ENCODE results near the gene EEFSEC.

Gene EEFSEC

DNA sequence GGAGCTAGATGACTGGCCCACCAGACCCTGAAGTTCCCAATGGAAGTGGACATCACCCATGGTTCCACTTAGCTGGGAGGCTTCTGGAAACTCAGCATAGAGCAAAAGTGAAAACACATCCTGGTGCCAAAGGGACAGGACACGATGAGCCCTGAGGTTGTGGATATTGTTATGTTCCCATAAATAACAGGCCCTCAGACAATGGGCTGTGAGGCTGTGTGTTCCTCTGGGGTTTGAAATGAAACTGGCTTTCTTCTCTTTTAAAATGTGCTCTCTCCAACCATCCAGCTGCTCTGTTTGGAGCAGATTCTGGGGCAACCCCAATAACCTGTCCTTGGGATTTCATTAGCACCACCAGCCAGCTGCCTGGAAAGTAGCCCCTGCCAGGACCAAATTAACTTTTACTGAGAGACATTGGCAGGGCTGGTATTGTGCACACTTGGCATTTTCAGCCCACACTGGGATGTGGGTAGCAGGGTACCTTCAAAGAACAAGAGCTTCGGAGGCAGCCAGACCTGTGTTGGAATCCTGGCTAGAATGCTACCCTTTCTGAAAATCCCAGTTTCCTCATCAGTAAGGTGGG is 215.9 kb downstream of the EEFSEC start:
- no peak for DNase-seq (ENCODE audit: low spot score)

DNA sequence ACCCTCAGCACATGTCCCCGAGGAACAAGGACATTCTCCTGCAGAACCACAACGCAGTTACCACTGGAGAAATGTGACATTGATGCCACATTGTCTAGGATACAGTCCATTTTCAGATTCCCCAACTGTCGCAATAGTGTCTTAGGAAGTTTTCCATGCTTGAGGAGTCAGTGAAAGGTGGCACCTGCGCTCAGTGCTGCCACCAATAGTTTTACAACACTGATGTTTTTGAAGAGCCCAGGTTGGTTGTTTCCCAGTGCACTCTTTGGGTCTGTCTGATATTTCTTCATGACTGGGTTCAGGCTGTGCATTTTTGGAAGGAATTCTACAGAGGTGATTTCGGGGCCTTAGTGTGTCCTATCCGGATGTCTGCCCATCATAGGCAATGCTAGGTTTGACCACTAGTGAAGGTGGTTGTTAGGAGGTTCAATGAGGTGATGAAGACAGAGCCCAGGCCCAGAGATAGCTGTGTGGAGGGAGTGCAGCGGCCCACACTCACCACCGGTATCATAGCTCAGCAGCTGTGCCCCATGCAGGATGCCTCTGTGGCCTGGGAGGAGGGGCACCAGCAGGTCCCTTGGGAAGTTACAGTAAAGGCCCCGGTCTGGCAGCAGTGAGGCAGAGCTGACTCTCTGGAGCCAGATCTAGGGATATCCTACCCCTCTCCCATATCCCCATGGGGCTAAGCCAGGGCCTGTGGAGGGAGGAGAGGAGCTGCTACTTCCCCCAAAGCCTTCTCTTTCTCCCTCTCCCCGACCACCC is 216.8 kb downstream of the EEFSEC start:
- DNase-seq (ENCODE audit: low spot score): no peak

DNA sequence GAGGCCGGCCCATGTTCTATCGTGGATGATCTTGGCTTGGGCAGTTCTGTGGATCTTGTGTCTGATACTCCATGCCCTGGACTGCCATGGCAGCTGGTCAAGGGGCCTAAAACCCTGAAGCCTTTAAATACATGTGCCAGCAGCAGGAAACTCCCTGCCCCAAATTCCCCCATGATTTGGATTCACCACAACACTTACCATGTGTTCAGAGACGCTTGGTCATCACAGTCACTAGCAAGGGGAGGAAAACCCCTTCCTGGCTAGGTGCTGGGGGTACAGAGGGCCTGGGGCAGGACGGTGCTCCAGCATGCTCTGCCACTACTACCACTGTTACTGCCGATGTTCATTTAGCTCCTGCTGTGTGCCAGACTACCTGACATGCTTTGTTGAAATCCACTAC is 219.0 kb downstream of the EEFSEC start:
- no peak for DNase-seq (ENCODE audit: low spot score)

DNA sequence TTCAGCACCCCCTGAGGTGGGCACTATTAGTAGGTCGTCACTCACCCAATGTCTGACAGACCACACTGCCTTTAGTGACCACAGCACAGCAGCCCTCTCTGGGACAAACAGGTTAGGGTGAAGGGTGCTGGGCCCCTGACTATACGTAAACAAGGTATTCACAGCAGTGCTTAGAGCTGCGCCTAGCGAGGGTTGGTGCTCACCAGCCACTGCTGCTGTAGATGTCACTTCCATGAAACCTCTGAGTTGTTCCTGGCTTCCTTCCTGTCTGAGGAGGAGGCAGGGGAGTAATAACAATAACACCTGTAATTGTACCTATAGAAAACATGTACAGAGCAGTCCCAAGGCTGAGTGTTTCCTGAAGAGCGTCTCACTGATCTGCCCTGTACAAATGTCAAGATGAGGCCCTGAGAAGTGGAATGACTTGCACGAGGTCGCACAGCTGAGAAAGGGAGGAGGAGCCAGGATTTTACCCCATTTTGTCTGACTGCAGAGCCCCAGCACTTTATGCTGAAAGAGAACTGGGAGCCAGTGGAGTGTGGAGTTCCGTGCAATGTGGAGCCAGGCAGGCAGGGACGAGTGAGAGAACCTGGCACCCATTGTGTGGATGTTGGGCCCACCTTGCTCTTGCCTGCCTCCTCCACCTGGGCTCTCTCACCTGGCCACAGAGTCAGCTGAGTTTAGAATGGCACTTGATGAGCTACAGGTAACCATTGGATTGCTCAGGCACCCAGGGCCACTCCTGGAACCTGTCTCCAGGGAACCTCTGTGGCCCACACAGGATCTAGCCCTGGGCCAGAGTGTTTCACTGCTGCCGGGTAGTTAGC is 219.6 kb downstream of the EEFSEC start:
- DNase-seq (ENCODE audit: low spot score): no peak

DNA sequence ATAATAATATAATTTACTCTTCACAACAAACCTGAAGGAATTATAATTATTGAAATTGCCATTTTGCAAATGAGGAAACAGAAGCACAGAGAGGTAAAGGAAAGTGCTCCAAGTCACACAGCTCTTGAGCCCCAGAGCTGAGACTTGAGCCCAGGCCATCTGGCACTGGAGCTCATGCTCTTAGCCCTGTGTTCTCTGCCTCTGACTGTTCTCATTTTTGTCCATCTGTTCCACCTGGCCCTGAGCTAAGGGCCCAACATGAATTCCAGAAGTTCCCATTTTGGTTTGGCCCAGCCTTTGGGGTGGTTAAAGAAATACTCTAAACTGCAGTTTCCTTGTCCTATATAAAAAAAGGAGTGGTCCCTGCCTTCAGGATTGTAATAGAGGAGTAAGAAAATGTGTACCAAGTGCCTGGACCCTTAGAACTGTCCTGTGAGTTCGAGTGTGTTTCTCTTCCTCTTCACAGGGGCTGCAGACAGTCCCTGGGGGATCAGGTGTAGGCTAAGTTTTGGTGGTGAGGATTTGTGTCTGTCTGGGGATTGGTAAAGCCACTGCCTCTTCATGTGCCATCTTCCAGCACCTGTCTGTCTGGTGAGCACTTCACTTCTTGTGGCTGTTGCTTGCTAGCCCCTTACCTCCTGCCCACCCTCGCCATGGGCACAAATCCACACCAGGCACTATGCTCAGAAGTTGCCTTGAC is 221.6 kb downstream of the EEFSEC start:
- no peak for DNase-seq (ENCODE audit: low spot score)

DNA sequence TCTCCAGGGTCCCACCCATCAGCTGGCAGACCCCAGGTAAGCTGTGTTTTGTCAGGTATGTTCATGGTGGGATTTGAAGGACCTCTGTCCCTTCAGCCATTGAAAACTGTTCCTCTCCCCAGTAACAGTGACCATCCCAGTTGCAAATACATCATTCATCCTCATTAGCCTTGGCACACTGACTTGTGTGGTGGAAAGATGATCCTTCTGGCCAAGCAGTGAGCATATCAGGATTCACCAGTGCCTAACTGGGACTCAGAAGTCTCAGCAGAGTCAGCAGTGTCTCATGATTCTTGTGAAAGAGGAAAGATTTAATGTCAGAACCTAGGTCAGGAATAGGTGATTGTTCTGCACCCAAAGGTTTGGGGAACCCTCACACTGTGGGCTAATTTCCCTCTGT is 223.2 kb downstream of the EEFSEC start:
- no peak for DNase-seq (ENCODE audit: low spot score)

DNA sequence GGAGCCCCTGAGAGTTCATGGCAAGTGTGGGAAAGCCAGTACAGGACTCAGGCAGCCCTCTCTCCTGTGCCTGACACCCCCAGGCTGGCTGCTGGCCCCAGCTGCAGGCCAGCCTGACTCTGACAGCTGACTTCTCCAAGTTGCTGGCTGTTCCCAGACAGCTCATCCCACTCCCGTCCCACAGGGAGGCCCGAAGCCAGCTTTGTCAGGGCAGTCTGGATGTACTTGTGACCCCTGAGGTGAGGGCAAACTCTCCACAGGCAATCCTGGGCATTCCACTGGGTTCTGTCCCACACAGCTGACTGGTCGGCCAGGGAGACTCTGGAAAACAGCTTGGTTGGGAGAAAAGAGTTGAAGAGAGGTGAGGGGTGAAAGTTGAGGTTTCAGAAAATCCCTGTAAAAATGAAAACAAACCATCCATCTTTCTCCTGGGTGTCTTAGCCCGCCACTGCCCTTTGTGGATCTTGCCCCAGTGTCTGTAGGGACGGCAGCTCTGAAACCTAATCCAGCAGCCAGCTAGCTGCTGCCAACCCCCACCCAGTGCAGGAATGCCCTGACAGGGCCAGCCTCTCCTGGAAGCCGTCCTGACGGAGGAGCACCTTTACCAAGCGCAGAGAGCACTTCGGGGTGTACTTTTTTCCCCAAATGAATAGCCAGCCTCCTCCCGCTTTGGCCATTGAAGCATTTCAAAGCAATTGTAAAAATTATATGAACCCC is 225.5 kb downstream of the EEFSEC start:
- no peak for DNase-seq (ENCODE audit: low spot score)

DNA sequence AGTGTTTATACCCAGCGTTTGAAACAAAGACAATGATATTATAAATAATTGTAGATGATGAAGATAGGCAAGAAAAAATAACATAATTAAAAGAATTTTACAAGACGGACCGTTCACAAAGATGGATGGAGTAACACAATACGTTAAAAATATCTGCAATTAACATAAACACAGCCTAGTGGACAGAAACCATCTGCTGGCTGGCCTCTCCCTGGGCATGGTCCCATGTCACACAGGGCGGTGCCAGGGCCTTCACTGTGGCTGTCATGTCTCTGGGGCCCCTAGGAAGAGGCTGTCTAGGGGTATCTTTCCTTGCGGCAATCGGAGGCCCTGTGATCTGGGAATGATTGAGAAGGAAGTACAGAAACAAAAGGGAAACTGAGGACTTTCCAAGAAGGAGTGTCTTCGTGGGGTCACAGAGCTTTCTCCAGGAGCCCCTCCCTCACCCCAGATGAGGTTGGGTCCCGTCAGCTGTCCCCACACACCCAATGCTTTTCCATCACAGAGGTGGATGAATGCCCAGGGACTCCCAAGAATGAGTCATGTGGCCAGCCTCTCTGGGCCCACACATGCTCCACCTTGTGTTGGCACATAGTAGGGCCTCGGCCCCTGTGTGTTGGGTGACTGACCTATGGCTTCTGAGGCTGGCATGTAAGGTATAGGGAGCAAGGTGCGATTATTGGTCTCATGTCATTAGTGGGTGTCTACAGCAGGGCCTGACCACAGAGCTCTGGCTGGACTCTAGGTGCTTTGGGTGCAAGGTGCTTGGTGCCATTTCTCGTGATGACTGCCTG is 226.3 kb downstream of the EEFSEC start:
- DNase-seq (ENCODE audit: low spot score): no peak

DNA sequence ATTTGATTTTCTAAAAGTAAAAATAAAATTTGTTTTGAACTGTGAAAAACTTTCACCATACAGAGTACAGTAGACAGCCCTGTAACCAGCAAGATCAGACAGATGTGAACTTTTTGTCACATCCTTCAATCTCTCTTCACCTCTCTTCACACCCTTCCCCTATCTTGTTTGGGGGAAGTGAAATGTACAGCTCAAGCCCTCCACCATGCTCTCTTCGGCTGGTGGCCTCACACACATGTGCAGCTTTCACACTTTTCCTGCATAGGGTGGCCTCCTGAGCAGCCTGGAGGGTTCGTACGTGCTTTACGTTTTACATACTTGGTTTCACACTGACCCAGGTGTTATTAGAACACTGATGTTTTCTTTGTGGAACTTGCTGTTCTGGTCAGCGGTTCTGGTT is 227.0 kb downstream of the EEFSEC start:
- no peak for DNase-seq (ENCODE audit: low spot score)

DNA sequence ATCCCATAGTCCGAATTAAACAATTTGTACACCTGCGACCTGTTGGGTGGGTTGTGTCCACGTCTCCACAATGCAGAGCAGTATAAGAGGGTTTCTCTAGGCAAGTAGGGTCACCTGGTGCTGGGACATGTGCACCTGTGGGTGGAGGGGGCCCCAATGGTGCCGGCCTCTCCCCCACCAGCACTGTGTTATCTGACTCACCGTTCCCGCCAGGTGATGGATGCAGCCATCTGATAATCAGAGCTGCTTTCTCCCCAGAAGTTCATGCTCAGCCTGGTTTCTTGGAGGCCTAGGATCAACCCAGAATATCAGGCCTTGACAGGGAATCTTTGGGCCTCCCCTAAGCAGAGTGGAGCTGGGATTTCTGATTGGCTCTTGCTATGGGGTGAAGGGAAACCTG is 227.4 kb downstream of the EEFSEC start:
- no peak for DNase-seq (ENCODE audit: low spot score)

DNA sequence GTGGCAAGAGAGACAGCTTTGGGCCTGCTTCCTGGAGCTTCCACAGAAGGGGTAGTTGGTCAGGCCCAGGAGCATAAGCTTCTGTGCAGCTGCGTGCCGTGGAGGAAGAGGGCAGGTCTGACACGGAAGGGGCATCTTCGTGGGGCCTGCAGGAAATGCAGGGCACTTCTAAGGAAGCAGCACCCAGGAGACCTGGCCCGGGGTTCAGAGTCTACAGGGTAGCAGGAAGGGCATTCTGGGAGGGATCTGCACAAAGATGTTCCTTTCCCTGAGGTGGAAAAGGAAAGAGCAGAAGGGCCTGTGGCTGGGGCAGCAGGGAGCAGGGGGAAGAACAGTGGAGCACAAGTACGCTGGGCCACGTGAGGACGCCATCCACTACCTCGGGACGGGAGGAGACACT is 228.3 kb downstream of the EEFSEC start:
- DNase-seq (ENCODE audit: low spot score): no peak

DNA sequence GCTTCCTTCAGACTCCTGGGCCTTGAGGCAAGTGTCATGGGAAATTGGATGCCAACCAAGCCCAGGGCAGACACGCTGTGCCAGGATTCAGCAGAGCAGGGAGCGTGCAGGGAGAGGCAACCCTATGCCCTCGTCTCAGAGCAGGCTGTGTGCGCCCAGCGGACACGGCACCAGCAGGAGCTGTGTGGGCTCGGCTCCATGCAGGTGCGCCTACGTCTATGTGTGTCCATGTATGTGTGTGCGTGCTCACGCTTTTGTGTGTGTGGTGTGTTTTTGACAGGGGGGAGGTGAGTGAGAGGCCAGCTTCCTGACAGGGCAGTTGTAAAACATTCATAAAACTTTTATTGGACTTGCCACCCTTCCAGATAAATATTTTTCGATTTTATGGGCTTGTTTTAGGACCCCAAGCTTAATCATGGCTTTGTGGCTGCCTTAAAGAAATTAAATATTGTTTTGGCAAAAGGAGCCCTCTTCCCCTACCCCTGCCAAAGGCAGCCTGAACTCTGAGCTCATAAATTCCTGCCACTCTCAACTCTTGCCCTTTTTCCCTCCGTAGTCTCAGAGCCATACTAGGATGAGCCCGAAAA is 229.0 kb downstream of the EEFSEC start:
- no peak for DNase-seq (ENCODE audit: low spot score)

DNA sequence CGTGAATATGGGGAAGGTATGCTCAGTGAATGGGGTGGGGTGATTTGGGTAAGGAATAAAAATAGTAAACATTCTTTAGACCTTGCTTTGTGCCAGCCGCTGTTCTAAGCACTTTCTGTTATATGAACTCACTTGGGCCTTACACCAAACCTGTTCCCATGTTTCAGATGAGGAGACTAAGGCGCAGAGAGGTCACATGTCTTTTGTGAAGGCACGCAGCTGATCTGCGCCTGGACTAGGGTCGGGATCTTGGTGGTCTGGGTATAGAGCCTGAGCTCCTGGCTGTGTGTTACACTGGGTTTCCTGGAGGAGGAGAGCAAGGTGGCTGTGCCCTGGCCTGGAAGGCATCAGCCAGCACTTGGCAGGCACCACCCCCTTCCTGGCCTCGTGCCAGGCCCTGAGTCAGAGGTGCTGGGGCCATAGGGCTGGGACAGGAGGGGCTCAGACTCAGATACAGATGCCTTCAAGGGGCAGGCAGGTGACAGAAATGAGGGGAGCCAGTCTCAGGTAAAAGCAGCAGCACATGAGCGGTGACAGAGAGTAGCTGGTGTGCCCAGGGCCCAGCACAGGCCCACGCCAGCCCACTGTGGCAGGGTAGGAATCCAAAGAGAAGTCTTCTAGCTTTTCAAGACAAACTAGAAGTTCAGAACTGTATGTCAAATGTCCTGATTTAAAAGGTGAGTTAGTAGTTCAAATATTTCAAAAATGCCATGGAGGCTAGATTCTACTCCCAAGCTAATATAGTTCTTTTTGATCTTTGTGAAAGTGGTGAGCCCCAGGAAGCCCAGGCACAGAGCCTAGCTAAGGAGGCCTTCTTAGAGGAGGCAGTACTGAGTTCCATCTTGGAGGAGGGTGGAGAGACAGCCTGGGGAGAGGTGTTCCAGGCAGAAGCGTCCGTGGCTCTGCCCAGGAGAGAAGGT is 230.3 kb downstream of the EEFSEC start:
- DNase-seq (ENCODE audit: low spot score): peak; percentile 66

DNA sequence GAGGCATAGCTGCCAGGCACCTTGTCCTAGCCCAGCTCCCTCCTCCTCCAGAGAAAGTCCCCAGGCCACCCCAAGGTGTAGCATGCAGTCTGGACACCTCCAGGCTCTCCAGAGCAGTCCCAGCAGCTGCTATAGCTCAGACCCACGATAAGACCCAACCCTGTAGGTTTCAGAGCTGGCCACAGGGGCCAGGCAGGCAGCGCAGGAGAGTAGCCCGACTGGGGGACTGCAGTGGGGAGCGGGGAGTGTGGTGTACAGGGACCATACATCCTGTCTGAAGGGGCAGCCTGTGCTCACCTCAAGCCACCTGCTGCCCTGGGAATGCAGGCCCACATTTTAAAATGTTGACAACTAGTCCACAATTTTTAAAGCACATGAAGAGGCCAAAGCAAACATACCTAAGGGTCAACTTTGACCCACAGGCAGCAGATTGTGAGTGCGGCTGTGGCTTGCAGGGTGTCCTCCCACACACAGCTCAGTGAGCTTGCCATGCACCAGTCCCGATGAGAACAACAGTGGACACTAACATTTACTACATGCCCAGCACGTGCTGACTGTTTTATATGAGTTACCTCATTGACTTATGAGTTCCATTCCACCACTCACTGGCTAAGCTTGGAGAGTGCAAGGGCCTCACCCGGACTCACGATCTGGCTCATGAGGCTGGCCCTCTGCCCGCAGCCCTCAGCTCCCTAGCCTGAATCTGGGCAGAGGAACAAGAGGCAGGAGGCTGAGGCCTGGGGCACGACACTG is 232.0 kb downstream of the EEFSEC start:
- DNase-seq (ENCODE audit: low spot score): no peak

DNA sequence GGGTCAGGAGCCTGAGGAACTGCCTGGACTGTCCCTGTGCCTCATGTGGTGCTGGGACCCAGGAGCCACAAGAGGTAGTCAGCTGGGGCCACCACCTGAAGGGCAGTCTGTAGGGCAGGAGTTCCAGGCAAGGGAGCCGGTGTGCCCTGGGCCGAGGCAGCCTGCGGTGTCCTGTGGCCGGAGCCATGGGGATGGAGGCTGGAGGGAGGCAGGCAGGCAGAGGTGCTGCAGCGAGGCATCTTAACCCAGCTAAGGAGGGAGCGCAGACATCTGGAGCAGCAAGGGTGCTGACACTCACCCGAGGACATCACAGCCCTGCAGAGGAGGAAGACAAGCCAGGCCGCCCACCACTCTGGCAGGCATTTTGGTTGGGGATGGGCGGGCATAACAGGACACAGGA is 235.7 kb downstream of the EEFSEC start:
- no peak for DNase-seq (ENCODE audit: low spot score)

DNA sequence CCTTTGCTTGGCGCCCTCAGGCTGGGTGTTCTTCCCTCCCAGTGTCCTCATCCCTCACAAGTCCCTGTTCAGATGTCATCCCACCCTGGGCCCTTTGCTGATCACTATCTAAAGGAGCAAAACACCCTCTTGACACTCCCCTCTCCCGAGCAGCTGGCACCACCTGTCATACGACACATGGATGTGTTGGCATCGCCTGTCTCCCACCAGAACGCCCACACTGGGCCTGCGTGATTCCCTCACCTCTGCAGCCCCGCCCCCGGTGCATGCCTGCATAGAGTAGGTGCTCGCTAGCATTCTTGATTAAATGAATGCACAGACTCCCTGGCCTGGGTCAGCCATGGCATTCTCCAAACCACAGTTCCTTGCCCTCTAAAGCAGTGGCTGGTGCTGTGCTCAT is 237.6 kb downstream of the EEFSEC start:
- DNase-seq (ENCODE audit: low spot score): no peak

DNA sequence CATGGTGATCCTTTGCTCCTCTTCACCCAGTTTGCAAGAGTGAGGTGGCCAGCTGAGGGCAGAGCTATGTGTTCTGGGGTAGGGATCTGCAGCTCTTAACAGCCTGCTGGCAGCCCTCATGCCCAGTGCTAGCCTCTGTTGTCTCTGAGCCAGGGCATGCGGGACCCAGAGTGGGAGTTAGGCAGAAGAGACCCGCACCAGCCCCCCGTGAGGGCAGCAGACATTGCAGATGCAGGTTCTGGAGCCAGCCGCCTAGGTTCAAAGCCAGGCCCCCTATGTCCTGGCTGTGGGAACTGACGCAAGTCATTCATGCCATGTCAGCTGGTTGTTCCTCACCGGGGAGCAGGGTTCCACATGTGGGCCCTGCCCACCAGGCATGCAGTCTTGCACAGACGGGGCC is 238.7 kb downstream of the EEFSEC start:
- DNase-seq (ENCODE audit: low spot score): no peak

DNA sequence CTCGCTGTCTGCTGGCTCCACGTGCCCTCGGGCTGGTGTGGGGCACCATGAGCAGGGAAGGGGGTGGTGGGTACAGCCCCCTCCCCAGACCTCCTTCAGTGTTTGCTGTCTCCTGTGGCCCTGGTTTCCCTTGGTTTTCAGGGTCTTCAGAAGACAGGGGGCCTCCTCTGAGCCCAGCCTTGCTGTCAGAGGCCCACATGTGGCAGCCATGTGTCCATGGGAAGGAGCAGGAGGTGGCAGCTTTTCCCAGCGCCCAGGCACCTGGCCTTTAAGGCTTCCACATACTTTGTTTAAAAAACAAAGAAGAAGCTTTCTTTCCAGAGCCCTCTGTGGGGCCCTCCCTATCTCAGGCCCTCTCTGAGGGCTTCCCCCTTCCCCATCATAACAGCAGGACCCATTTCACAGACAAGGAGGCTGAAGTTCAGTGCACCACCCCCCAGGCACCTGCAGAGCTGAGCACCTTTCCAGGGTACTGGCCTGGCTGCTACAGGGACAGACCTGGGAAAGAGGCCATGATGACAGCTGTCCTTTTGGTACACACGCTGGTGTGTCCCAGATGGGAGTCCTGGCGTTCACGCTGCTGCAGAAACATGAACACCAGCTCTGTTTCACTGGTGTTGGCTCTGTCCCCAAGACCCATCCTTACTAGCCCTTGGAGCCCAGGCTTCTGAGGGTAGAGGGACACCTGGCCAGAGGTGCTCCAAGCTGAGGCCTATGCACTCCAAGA is 239.7 kb downstream of the EEFSEC start:
- no peak for DNase-seq (ENCODE audit: low spot score)

Measured in COLO829 (cell line).